CD4-positive, alpha-beta T cell treated with Interleukin-1 beta for 1 hour (primary cell): ENCODE data around the gene ADAMTS8.

ENCODE experiments used
- DNase-seq, 2 donors: peaks; one replicate each; pipeline ENCODE4 v3.0.0-alpha.2; 2020 to 2022

The ADAMTS8 gene

GRCh38 chr11:130389335-130389935 is 39.0 kb downstream of the ADAMTS8 start:
- DNase-seq: peak; percentile 45 to 46

DNA sequence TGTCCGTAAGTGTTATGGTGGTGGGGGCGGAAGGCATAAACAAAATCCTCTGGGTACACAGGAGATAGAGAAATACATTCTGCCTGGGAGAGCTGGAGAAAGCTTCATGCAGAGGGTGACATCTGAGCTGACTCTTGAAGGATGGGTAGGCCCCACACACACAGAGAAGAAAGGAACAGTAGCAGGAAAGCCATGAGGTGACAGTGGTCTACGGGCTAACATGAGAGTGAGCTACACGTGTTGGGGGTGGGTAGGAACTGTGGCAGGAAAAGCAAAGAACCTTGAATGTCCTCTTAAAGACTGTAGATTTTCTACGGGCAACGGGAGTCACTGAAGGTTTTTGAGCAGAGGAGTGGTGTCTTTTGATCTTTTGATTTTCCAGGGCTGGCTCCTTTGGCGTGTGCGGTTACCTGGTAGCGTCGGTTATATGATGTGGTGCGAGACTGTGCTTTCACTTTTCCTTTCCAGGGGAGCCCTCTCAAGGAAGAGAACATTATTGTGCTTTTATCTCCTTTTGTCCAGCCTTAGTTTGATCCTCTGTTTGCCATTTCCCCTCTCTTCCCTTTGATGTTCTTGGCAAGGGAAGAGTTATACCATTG is 39.7 kb downstream of the ADAMTS8 start:
- peak in 1 of 2 donors; percentile 31 for DNase-seq

DNA sequence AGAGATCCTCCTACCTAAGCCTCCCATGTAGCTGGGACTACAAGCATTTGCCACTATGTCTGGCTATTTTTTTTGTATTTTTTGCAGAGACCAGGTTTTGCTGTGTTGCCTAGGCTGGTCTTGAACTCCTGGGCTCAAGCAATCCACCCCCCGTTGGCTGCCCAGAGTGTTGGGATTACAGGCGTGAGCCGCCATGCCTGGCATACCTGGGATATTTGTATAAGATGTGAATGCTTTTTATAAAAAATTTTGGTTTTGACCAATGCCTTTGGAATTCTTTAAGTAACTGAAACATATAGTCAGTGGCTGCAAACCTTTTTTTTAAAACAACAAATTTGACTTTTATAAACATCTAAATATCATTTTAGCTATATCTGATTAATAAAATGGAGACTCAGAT is 42.4 kb downstream of the ADAMTS8 start:
- no peak for DNase-seq

GRCh38 chr11:130383344-130384211 is 44.8 kb downstream of the ADAMTS8 start:
- no peak for DNase-seq

GRCh38 chr11:130381317-130381716 is 47.1 kb downstream of the ADAMTS8 start:
- no peak for DNase-seq

- DNase-seq: no peak
Measured at GRCh38 chr11:130380778-130381177, 47.6 kb downstream of the ADAMTS8 start.

GRCh38 chr11:130379276-130379675 is 49.1 kb downstream of the ADAMTS8 start:
- no peak for DNase-seq

GRCh38 chr11:130370845-130371590 is 57.4 kb downstream of the ADAMTS8 start:
- no peak for DNase-seq

DNA sequence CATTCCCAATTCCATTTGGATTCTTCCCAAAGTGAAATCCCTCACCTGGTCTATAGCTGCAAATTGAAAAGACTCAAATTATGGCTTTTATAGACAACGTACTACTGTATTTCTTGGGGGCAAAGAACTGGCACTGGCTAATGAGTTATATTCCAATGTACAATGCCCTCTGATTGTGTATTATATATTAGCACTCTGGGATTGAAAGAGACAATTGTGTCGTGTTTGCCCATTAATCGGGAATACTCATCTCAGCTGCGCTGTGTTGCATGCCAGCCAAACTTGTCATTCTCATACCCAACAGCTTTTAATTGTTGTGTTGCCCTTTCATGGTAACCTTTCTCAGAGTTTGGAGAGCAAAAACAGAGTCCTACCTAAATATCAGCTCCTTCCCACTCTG is 58.7 kb downstream of the ADAMTS8 start:
- DNase-seq: no peak

DNA sequence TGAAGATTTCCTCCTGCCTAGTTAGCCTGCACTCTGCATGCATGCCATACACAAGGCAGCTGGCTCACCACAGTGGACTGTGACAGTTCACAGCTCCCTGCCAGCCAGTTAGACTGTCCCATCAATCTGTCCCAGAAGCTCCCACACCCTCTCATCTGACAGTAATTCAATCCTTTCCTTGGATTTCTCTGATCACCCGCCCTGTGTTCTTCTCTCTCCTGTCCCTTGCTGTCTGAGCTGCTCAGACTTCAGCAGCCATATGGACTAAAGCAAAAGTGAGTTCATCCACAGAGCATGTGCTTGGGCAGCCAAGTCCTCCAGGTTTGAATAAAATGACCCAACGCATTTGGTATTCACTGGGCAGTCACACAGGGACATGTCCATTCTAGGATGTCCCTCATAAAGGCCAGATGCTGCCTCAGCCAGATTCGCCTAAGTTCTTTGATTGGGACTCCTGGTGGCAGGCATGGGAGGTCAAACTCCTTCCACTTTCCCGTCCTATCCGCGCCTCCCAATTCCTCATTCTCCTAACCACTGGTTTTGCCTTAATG is 59.2 kb downstream of the ADAMTS8 start:
- no peak for DNase-seq

DNA sequence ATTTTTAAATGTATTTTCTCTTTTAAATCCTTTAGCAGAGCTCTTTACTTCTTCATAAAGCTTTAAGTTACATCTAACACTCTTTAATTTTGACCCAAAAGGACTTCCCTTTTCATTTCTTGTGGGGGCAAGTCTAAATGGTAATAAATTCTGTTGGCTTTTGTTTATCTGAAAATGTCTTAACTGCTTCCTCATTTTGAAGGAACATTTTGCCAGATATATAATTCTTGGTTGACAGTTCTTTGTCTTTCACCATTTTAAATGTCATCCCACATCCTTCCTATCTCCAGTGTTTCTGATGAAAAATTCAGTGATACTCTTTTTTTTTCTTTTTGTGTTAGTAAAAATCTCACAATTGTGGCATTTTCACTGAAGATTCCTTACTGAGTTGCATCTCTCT is 69.0 kb downstream of the ADAMTS8 start:
- no peak for DNase-seq

- no peak for DNase-seq
Measured at GRCh38 chr11:130358398-130358797, 70.0 kb downstream of the ADAMTS8 start.
